HCT116 (cell line): Measurements from ENCODE around the gene CFAP77. TPM values are rescaled to one million over a fixed set of nuclear protein-coding genes. Genes with fewer than 3 reads are reported as not detected.

Source experiments
- ATAC-seq: fragments of 200-7000 bp; cut with Tn5 transposase; 2 replicates; pipeline ENCODE4 v1.9.1; 2020; ENCODE audit warnings: mild to moderate bottlenecking, moderate library complexity
- BruUV-seq: library from RNA; stranded (reverse); fragments of 400-500 nt; replicated peaks from 2 replicates; lab custom pipeline; 2021; lab: Mats Ljungman, UMichigan
- CTCF ChIA-PET: fragments of 300-600 bp; sonication (Branson Sonifier 250); formaldehyde crosslinking; loops from one replicate; lab custom pipeline; 2021; ENCODE audit warnings: antibody characterized with exemption; lab: Charles Lee
- POLR2A ChIA-PET: fragments of 300-600, 350-600 bp; sonication (Branson Sonifier 250); formaldehyde crosslinking; loops from one replicate; lab custom pipeline; 2021; ENCODE audit warnings: antibody characterized with exemption; lab: Charles Lee
- RAD21 ChIA-PET, 2 experiments: fragments of 300-600 bp; sonication (Branson Sonifier 250); formaldehyde crosslinking; loops; one replicate each; lab custom pipeline; 2023; ENCODE audit warnings: low total read pairs in 2 of 2; ENCODE audit not compliant: uncharacterized antibody in 2 of 2, unreplicated experiment in 2 of 2, low non-redundant PET in 1 of 2; lab: Charles Lee
- DNase-seq: peaks from one replicate; pipeline ENCODE4 v3.0.0-alpha.2; 2010; ENCODE audit warnings: low read depth, low spot score
- H2AFZ ChIP-seq: fragments of 200-600 bp; shearing (Covaris generic), sonication (generic); 2 replicates; pipeline ENCODE4 v1.6.1; 2017; ENCODE audit warnings: low read depth, mixed run types, mixed read lengths, antibody characterized with exemption, low read length; ENCODE audit not compliant: poor library complexity, severe bottlenecking
- H3K27ac ChIP-seq: 2 replicates; pipeline ENCODE4 v1.5.1; 2012; ENCODE audit warnings: low read depth, low read length
- H3K27me3 ChIP-seq: fragments of 200-600 bp; sonication (generic); 2 replicates; pipeline ENCODE4 v1.6.1; 2016; ENCODE audit warnings: mixed run types, low read length, mixed read lengths; ENCODE audit not compliant: insufficient read depth
- H3K36me3 ChIP-seq, 2 experiments: fragments of 200-500 bp in 1 of 2; fragments of 200-600 bp in 1 of 2; sonication (Bioruptor generic) in 1 of 2; sonication (generic) in 1 of 2; 2 replicates each; pipeline versions ENCODE4 v1.5.1 to v1.6.1; 2014 to 2016; ENCODE audit warnings: low read length in 2 of 2, inconsistent platforms in 1 of 2, mixed read lengths in 1 of 2, mixed run types in 1 of 2; ENCODE audit not compliant: insufficient read depth in 2 of 2, control insufficient read depth in 1 of 2
- H3K4me1 ChIP-seq, 2 experiments: fragments of 200-600 bp in 1 of 2; sonication (generic) in 1 of 2; 2 replicates each; pipeline versions ENCODE4 v1.5.1 to v1.6.1; 2012 to 2017; ENCODE audit warnings: low read length in 2 of 2, inconsistent platforms in 1 of 2, mild to moderate bottlenecking in 1 of 2, mixed read lengths in 1 of 2, mixed run types in 1 of 2, moderate library complexity in 1 of 2; ENCODE audit not compliant: insufficient read depth in 2 of 2, control insufficient read depth in 1 of 2
- H3K4me2 ChIP-seq: fragments of 200-600 bp; sonication (generic); 2 replicates; pipeline ENCODE4 v1.6.1; 2017; ENCODE audit warnings: mixed run types, low read length, mixed read lengths
- H3K4me3 ChIP-seq, 2 experiments: fragments of 200-600 bp in 1 of 2; sonication (generic) in 1 of 2; replicated peaks in 1 of 2; 2 replicates each; pipeline ENCODE4 v1.5.1; 2011 to 2016; ENCODE audit warnings: low read length in 2 of 2, control low read depth in 1 of 2, low read depth in 1 of 2, mild to moderate bottlenecking in 1 of 2, mixed read lengths in 1 of 2, mixed run types in 1 of 2
- H3K79me2 ChIP-seq: fragments of 200-600 bp; sonication (generic); 2 replicates; pipeline ENCODE4 v1.6.1; 2017; ENCODE audit warnings: mild to moderate bottlenecking, mixed run types, low read length, moderate library complexity, mixed read lengths; ENCODE audit not compliant: insufficient read depth
- H3K9ac ChIP-seq: fragments of 200-600 bp; sonication (generic); 2 replicates; pipeline ENCODE4 v1.6.1; 2016; ENCODE audit warnings: low read length, mixed read lengths
- H3K9me2 ChIP-seq: fragments of 200-600 bp; sonication (generic), shearing (Covaris generic); 2 replicates; pipeline ENCODE4 v1.6.1; 2017; ENCODE audit warnings: mixed run types, mild to moderate bottlenecking, moderate library complexity; ENCODE audit not compliant: insufficient read depth
- H3K9me3 ChIP-seq, 2 experiments: fragments of 200-500 bp in 1 of 2; fragments of 200-600 bp in 1 of 2; sonication (Bioruptor generic) in 1 of 2; sonication (generic) in 1 of 2; 2 replicates each; pipeline ENCODE4 v1.6.1; 2014 to 2017; ENCODE audit warnings: low read length in 2 of 2, mixed read lengths in 2 of 2, inconsistent platforms in 1 of 2, low read depth in 1 of 2, mild to moderate bottlenecking in 1 of 2, mixed run types in 1 of 2, moderate library complexity in 1 of 2; ENCODE audit not compliant: control insufficient read depth in 1 of 2, insufficient read depth in 1 of 2
- H4K20me1 ChIP-seq: fragments of 200-600 bp; sonication (generic), shearing (Covaris generic); 2 replicates; pipeline ENCODE4 v1.6.1; 2017; ENCODE audit warnings: mixed run types, mild to moderate bottlenecking, moderate library complexity; ENCODE audit not compliant: insufficient read depth
- ATF3 ChIP-seq: IDR thresholded peaks from 2 replicates; pipeline ENCODE4 v1.6.1; 2012
- CEBPB ChIP-seq: IDR thresholded peaks from 2 replicates; pipeline ENCODE4 v1.6.1; 2012; ENCODE audit warnings: low read depth
- ELF1 ChIP-seq: IDR thresholded peaks from 2 replicates; pipeline ENCODE4 v1.6.1; 2012; ENCODE audit warnings: low read depth, borderline replicate concordance
- FOSL1 ChIP-seq: IDR thresholded peaks from 2 replicates; pipeline ENCODE4 v1.6.1; 2012; ENCODE audit warnings: low read depth
- MAX ChIP-seq: IDR thresholded peaks from 2 replicates; pipeline ENCODE4 v1.6.1; 2012
- RAD21 ChIP-seq: IDR thresholded peaks from 2 replicates; pipeline ENCODE4 v1.6.1; 2012; ENCODE audit warnings: low read depth, mild to moderate bottlenecking
- TCF7L2 ChIP-seq: IDR thresholded peaks from 2 replicates; pipeline ENCODE4 v1.7.0; 2011; ENCODE audit warnings: borderline replicate concordance, inconsistent platforms; ENCODE audit not compliant: insufficient read depth, insufficient read length; ENCODE audit errors: extremely low read depth
- YY1 ChIP-seq: IDR thresholded peaks from 2 replicates; pipeline ENCODE4 v1.6.1; 2011; ENCODE audit warnings: low read length, low read depth, moderate library complexity, mild to moderate bottlenecking; ENCODE audit not compliant: insufficient replicate concordance; ENCODE audit errors: extremely low read depth
- intact Hi-C: fragments of 100-400 bp; cut with micrococcal nuclease; formaldehyde crosslinking; loops from 2 replicates; pipeline ENCODE4 v1.10.0; 2022
- total RNA-seq: library from RNA; stranded (reverse); gene quantifications from one replicate; pipeline ENCODE4 v1.2.1, GENCODE V29; 2021; ENCODE audit not compliant: unreplicated experiment
- TF ChIP-seq, protein P1 (sequence below): IDR thresholded peaks from 2 replicates; pipeline ENCODE4 v1.6.1; 2011; ENCODE audit warnings: mild to moderate bottlenecking, low read length, moderate library complexity; ENCODE audit not compliant: insufficient replicate concordance; ENCODE audit errors: extremely low read depth
- TF ChIP-seq, protein P2 (sequence below), 3 experiments: fragments of 200-600 bp in 1 of 3; sonication (generic) in 1 of 3; IDR thresholded peaks in 2 of 3; conservative IDR thresholded peaks in 1 of 3; 2 replicates each; pipeline ENCODE4 v1.5.1; 2012 to 2017; ENCODE audit warnings: low read depth in 2 of 3, low read length in 2 of 3, antibody characterized with exemption in 1 of 3, borderline replicate concordance in 1 of 3, control low read depth in 1 of 3, mild to moderate bottlenecking in 1 of 3, mixed read lengths in 1 of 3, mixed run types in 1 of 3, moderate library complexity in 1 of 3; ENCODE audit not compliant: insufficient read depth in 1 of 3

Gene CFAP77
- total RNA-seq, 1 experiment from 2014 or later, result 0.98 TPM

GRCh38 chr9:132425675-132426062, 15.7 kb downstream of the CFAP77 start (continued):
- TF ChIP-seq YY1, result no peak
- no peak for TF ChIP-seq ATF3
- no peak for TF ChIP-seq RAD21
- no peak for TF ChIP-seq CEBPB
- no peak for TF ChIP-seq FOSL1
- no peak for TF ChIP-seq ELF1
- TF ChIP-seq, protein P1, sequence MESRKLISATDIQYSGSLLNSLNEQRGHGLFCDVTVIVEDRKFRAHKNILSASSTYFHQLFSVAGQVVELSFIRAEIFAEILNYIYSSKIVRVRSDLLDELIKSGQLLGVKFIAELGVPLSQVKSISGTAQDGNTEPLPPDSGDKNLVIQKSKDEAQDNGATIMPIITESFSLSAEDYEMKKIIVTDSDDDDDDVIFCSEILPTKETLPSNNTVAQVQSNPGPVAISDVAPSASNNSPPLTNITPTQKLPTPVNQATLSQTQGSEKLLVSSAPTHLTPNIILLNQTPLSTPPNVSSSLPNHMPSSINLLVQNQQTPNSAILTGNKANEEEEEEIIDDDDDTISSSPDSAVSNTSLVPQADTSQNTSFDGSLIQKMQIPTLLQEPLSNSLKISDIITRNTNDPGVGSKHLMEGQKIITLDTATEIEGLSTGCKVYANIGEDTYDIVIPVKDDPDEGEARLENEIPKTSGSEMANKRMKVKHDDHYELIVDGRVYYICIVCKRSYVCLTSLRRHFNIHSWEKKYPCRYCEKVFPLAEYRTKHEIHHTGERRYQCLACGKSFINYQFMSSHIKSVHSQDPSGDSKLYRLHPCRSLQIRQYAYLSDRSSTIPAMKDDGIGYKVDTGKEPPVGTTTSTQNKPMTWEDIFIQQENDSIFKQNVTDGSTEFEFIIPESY, result no peak
- TF ChIP-seq, all 23 proteins: peak for 0

GRCh38 chr9:132426639-132427414, 16.8 kb downstream of the CFAP77 start:
- ChIA-PET RAD21 (no interaction called here), CTCF (no interaction called here)
- H3K79me2 ChIP-seq, result no peaks in the 10 kb centered on the region
- no peak overlapping the region for H2AFZ ChIP-seq
- H3K36me3 ChIP-seq, result no peaks in the 10 kb centered on the region
- H3K9ac ChIP-seq, result no peak overlapping the region
- intact Hi-C loops, result no loop called here
- no peak overlapping the region for H3K4me3 ChIP-seq
- no peaks in the 10 kb centered on the region for H4K20me1 ChIP-seq
- no peak for DNase-seq
- BruUV-seq, result no TSS peak
- no peak for TF ChIP-seq MAX
- TF ChIP-seq RAD21, result no peak
- TF ChIP-seq, protein P1, result no peak
- TF ChIP-seq ELF1, result no peak
- no peak for TF ChIP-seq TCF7L2
- TF ChIP-seq, protein P2, sequence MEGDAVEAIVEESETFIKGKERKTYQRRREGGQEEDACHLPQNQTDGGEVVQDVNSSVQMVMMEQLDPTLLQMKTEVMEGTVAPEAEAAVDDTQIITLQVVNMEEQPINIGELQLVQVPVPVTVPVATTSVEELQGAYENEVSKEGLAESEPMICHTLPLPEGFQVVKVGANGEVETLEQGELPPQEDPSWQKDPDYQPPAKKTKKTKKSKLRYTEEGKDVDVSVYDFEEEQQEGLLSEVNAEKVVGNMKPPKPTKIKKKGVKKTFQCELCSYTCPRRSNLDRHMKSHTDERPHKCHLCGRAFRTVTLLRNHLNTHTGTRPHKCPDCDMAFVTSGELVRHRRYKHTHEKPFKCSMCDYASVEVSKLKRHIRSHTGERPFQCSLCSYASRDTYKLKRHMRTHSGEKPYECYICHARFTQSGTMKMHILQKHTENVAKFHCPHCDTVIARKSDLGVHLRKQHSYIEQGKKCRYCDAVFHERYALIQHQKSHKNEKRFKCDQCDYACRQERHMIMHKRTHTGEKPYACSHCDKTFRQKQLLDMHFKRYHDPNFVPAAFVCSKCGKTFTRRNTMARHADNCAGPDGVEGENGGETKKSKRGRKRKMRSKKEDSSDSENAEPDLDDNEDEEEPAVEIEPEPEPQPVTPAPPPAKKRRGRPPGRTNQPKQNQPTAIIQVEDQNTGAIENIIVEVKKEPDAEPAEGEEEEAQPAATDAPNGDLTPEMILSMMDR (IDR thresholded peaks at IDR 0.05 in 2 of 3, conservative IDR thresholded peaks at IDR 0.05 in 1 of 3; ENCODE audit: borderline replicate concordance in 1 of 3, insufficient read depth in 1 of 3, low read depth in 2 of 3, low read length in 2 of 3), result no peak
- no peak for TF ChIP-seq FOSL1
- TF ChIP-seq YY1, result no peak
- TF ChIP-seq, all 23 proteins: peak for 0
- Histone ChIP-seq H3K9me3 (no peaks in the 10 kb centered on the region), H3K27ac (no peak overlapping the region), H3K4me2 (no peak overlapping the region), H3K9me2 (no peaks in the 10 kb centered on the region), H3K4me1 (no peaks in the 10 kb centered on the region), H3K27me3 (peaks cover 2% of the 10 kb centered on the region; the same call in 1 of the 2 replicates)
- POLR2A ChIA-PET, result no interaction called here
- ATAC-seq, result no peak
